Frontal cortex (tissue), 4 donors: ENCODE results near the gene SDK1. TPM values are rescaled to one million over a fixed set of nuclear protein-coding genes. Genes with fewer than 3 reads are reported as not detected.

Experiments used
- DNase-seq, 2 donors: peaks; one replicate each; pipeline ENCODE4 v3.0.0; 2012; ENCODE audit warnings: low spot score in 2 of 2
- FAIRE-seq: peaks from 2 replicates; lab custom pipeline; 2012; peaks lifted over from hg19 to GRCh38; lab: Jason Lieb, UNC
- total RNA-seq: library from RNA; depleted of rRNA; stranded (reverse); fragments of >200 nt; gene quantifications from one replicate; pipeline ENCODE4 v1.2.3, GENCODE V29; 2014
- donor health status: control.
- donor health status: control.
- donor health status: control.

SDK1 gene
- total RNA-seq, 1 donor from 2014 or later = 33.0 TPM

- FAIRE-seq = no peak
- DNase-seq = no peak
Observed at GRCh38 chr7:3439333-3440030, 138.4 kb downstream of the SDK1 start.

DNA sequence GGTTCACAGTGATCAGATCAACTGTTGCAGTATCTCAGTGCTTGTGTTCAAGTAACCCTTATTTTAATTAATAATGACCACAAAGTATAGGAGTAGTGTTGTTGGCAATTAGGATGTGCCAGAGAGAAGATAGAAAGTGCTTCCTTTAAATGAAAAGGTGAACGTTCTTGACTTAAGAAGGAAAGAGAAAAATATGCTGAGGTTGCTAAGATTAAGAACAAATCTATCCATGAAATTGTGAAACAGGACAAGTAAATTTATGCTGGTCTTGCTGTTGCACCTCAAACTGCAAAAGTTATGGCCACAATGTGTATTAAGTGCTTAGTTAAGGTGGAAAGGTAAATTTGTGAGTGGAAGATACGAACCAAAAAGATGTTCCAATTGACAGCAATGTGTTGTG, 139.5 kb downstream of the SDK1 start:
- DNase-seq = no peak
- no peak for FAIRE-seq

- DNase-seq (no peak), FAIRE-seq (no peak)
Observed at GRCh38 chr7:3443716-3444115, 142.7 kb downstream of the SDK1 start.

GRCh38 chr7:3446786-3447185, 145.7 kb downstream of the SDK1 start:
- DNase-seq (no peak), FAIRE-seq (no peak)

DNA sequence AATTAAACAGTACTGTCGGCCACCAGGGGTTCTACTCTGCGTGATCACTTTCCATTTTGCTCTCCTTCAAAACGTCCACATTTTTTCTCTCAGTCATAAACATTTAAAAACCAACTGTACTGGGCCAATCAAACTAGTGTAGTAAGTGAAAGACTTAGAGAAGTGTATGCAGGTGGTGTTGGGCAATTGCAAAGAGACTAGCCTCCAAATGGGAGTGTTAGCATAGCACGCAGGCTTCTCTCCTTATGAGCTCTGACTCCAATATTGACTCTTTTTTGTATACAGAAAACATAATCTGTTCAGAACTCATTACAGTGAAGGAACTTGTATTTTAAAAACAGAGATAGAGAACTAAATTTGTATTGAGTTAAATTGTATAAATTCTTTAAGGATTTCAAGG, 150.6 kb downstream of the SDK1 start:
- DNase-seq = no peak
- FAIRE-seq = no peak

DNA sequence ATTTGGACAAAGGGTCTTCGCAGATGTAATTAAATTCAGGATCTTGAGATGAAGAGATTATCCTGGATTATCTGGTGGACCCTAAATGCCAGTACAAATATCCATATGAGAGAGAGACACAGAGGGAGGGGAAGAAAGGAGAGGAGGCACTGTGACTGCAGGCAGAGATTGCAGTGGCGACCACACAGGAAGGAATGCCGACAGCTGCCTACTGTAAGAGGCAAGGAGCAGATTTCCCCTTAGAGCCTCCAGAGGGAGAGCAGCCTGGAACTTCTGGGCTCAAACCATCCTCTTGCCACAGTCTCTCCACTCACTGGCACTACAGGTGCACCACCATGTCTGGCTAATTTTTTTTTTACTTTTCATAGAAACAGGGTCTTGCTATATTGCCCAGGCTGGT, 152.3 kb downstream of the SDK1 start:
- FAIRE-seq (no peak), DNase-seq (no peak)

- peak; percentile 17 for FAIRE-seq
- no peak for DNase-seq
Observed at GRCh38 chr7:3455806-3456595, 154.9 kb downstream of the SDK1 start.

- DNase-seq (no peak), FAIRE-seq (no peak)
Observed at GRCh38 chr7:3459111-3459510, 158.1 kb downstream of the SDK1 start.

- FAIRE-seq = no peak
Observed at GRCh38 chr7:3461923-3462322, 160.9 kb downstream of the SDK1 start.

GRCh38 chr7:3463696-3464095, 162.6 kb downstream of the SDK1 start:
- no peak for DNase-seq
- no peak for FAIRE-seq

More at GRCh38 chr7:3461923-3462322, 160.9 kb downstream of the SDK1 start:
- no peak for DNase-seq

GRCh38 chr7:3464900-3465622, 164.0 kb downstream of the SDK1 start:
- no peak for FAIRE-seq

DNA sequence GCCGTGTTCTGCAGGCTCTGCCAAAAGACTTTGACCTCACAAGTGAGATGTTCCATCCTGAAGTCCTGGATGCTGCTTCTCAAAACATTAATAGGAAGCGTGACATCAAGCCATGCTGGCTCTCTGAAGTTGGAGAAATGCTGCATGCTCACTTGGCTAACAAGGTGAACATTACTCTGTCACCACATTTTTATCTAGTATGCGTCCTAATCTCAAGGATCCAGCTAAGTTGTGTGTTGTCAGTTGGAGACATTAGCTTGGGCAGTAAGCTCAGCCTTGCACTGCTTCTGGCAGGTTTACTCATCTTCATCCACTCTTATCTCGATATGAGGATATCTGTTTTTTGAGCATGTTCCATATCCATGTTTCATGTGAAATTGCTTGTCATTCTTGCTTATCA, 165.2 kb downstream of the SDK1 start:
- no peak for FAIRE-seq
- DNase-seq = no peak

More at GRCh38 chr7:3464900-3465622, 164.0 kb downstream of the SDK1 start:
- no peak for DNase-seq

GRCh38 chr7:3469641-3470040, 168.6 kb downstream of the SDK1 start:
- FAIRE-seq (no peak), DNase-seq (no peak)

GRCh38 chr7:3480197-3480596, 179.1 kb downstream of the SDK1 start:
- DNase-seq (no peak), FAIRE-seq (no peak)

GRCh38 chr7:3481435-3481834, 180.4 kb downstream of the SDK1 start:
- FAIRE-seq (no peak), DNase-seq (no peak)

DNA sequence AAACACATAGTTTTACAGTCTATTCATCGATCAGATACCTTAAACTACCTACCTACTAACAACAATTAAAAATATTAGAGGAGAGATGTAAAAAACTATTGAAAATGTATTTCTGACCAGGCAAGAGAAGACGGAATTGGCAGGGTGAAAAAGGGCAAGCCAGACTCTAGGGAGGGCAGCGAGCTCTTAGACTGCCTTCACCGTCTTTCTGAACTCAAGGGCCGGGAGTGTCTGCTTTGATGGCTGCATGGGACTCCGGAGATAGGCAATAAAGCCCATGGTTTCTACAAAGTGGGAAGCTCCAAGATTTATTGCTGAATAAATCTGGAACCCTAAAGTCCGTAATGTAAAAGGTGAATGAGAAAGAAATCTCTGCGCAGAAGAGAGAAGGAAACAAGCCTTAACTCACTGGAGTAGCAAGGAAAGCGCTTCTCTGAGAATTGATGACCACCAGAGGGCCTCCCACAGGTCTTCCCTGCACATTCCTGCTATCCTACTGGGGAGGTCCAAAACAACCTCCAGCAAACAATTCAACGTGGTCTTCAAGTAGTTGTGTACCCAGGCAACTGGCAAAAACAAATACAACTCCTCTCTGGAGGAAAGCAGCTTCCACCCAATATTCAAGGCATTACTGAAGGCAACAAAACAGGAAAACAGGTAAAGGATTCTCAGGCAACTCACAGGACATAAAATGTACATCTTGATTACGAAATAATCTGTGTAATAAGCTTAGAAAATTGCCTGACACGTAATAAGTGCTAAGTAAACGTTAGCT, 181.3 kb downstream of the SDK1 start:
- no peak for DNase-seq
- FAIRE-seq = no peak

DNA sequence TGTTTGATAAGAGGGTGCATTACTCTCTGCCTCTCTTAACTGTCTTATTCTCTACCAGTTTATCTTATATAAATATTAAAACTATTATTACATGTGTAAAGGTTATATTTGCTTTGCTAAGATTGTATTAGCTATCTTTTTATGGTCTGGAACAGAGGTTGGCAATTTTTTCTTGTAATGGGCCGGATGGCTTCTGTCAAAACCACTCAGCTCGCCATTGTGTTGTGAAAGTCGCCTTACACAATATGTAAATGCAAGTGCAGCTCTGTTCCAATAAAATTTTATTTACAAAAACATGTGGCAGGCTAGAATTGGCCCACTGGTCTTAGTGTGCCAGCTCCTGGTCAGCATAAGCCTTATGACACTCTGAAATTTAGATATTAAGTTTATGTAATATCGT, 185.8 kb downstream of the SDK1 start:
- FAIRE-seq (no peak), DNase-seq (no peak)

DNA sequence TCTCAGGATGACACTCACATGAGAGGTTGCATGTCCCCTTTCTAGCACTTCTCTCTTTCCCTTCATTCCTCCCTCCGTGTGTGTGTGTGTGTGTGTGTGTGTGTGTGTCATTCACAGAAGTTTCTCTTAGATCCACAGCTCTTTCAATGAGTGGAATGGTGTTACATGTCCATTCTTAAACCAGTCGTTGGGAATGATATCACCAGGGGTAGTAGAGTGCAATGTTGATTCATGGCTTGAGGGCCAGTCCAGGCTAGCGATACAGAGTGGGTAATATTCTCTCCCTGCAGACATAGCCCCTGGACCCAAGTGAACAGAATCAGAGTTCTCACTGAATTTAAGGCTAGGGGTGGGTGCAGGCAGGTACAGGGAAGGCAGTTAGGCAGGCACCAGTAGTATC, 187.8 kb downstream of the SDK1 start:
- FAIRE-seq = no peak

GRCh38 chr7:3493499-3493898, 192.4 kb downstream of the SDK1 start:
- FAIRE-seq (no peak), DNase-seq (no peak)

More for the DNA sequence above, 187.8 kb downstream of the SDK1 start:
- DNase-seq = no peak

DNA sequence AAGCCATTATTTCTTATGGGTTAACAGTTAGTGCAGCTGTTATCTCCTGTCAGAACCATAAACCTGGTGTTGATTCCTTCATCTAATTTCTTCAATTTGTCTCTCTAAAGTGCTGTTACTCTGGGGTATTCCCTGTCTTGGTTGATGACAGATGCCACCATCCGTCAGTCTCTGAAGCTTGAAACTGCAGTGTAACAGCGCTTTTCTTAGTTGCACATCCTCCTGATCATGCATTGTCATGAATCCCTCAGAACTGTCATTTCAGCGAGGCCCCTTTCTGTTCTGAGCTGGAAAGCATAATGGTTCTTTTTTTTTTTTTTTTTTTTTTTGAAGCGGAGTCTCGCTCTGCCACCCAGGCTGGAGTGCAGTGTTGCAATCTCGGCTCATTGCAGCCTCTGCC, 193.9 kb downstream of the SDK1 start:
- DNase-seq = no peak
- no peak for FAIRE-seq
